K562 (cell line): ENCODE results near the gene PDGFD. TPM values are rescaled to one million over a fixed set of nuclear protein-coding genes. Genes with fewer than 3 reads are reported as not detected.

Source experiments
- ATAC-seq: fragments of 200-7000 bp; cut with Tn5 transposase; 3 replicates; pipeline ENCODE4 v1.9.1; 2020; ENCODE audit warnings: moderate library complexity
- BruUV-seq: library from RNA; stranded (reverse); fragments of 400-500 nt; replicated peaks from 2 replicates; lab custom pipeline; 2021; lab: Mats Ljungman, UMichigan
- CTCF ChIA-PET: fragments of 300-600 bp; formaldehyde crosslinking; extraction: SDS; loops from one replicate; lab custom pipeline; 2021; ENCODE audit warnings: low intra/inter-chr PET ratio; lab: Yijun Ruan, JAX
- POLR2A ChIA-PET: fragments of 300-600, 350-650 bp; sonication (Branson Sonifier 250); formaldehyde crosslinking; extraction: SDS; loops from one replicate; lab custom pipeline; 2021; ENCODE audit warnings: antibody characterized with exemption, inconsistent platforms; lab: Yijun Ruan, JAX
- DNase-seq, 4 experiments: peaks; one replicate each; pipeline versions ENCODE4 v3.0.0 to v3.0.0-alpha.2; 2011 to 2018; ENCODE audit warnings: low spot score in 3 of 4, mixed read lengths in 3 of 4; ENCODE audit errors: extremely low read depth in 1 of 4
- FAIRE-seq: peaks from 2 replicates; lab custom pipeline; 2011; peaks lifted over from hg19 to GRCh38; lab: Jason Lieb, UNC
- H2AFZ ChIP-seq: 2 replicates; pipeline ENCODE4 v1.6.0; 2011; ENCODE audit warnings: low read depth, low read length, control low read depth, inconsistent platforms
- H3K27ac ChIP-seq: fragments of 200-600 bp; 3 replicates; pipeline ENCODE4 v1.8.0; 2011; ENCODE audit warnings: low read depth, mild to moderate bottlenecking, control low read depth, inconsistent platforms, low read length, moderate library complexity, mixed read lengths; ENCODE audit errors: extremely low read depth
- H3K27me3 ChIP-seq, 2 experiments: fragments of 300-600 bp in 1 of 2; 2 replicates in 1 of 2; 3 replicates in 1 of 2; pipeline versions ENCODE4 v1.6.0 to v1.8.0; 2011; ENCODE audit warnings: inconsistent platforms in 2 of 2, low read length in 2 of 2, mild to moderate bottlenecking in 1 of 2, mixed read lengths in 1 of 2, moderate library complexity in 1 of 2; ENCODE audit not compliant: control insufficient read depth in 2 of 2, insufficient read depth in 2 of 2
- H3K36me3 ChIP-seq: fragments of 300-600 bp; 3 replicates; pipeline ENCODE4 v1.8.0; 2011; ENCODE audit warnings: mild to moderate bottlenecking, low read length, inconsistent platforms; ENCODE audit not compliant: control insufficient read depth, insufficient read depth
- H3K4me1 ChIP-seq, 2 experiments: fragments of 200-600 bp in 1 of 2; replicated peaks in 1 of 2; 2 replicates in 1 of 2; 3 replicates in 1 of 2; pipeline versions ENCODE4 v1.5.1 to v1.8.0; 2011; ENCODE audit warnings: inconsistent platforms in 2 of 2, low read length in 2 of 2, mild to moderate bottlenecking in 1 of 2, mixed read lengths in 1 of 2, moderate library complexity in 1 of 2; ENCODE audit not compliant: control insufficient read depth in 2 of 2, insufficient read depth in 2 of 2
- H3K4me2 ChIP-seq: 2 replicates; pipeline ENCODE4 v1.6.1; 2011; ENCODE audit warnings: low read length, control low read depth, inconsistent platforms, mixed read lengths; ENCODE audit not compliant: insufficient read depth
- H3K4me3 ChIP-seq: fragments of 200-600 bp; sonication (generic), shearing (Covaris generic); 2 replicates; pipeline ENCODE4 v1.5.1; 2016; ENCODE audit warnings: control low read depth, inconsistent platforms
- H3K79me2 ChIP-seq: fragments of 200-600 bp; 3 replicates; pipeline ENCODE4 v1.8.0; 2011; ENCODE audit warnings: low read length, inconsistent platforms; ENCODE audit not compliant: control insufficient read depth, insufficient read depth
- H3K9ac ChIP-seq, 2 experiments: 2 replicates each; pipeline versions ENCODE4 v1.6.0 to v1.6.1; 2011; ENCODE audit warnings: low read depth in 2 of 2, low read length in 2 of 2, control low read depth in 1 of 2, inconsistent platforms in 1 of 2, mild to moderate bottlenecking in 1 of 2, mixed read lengths in 1 of 2; ENCODE audit not compliant: insufficient read depth in 1 of 2
- H3K9me1 ChIP-seq: one replicate; pipeline ENCODE4 v1.6.0; 2011; ENCODE audit warnings: inconsistent platforms, mild to moderate bottlenecking, low read length, moderate library complexity; ENCODE audit not compliant: control insufficient read depth, insufficient read depth
- H3K9me3 ChIP-seq: replicated peaks from 2 replicates; pipeline ENCODE4 v1.5.1; 2011; ENCODE audit warnings: low read depth, low read length, inconsistent platforms; ENCODE audit not compliant: control insufficient read depth, insufficient read depth
- H4K20me1 ChIP-seq: replicated peaks from 2 replicates; pipeline ENCODE4 v1.6.1; 2011; ENCODE audit warnings: low read length, inconsistent platforms, mixed read lengths; ENCODE audit not compliant: control insufficient read depth, insufficient read depth
- HSF4 ChIP-seq: fragments of 250-450 bp; sonication (Bioruptor Pico); IDR thresholded peaks from 2 replicates; pipeline ENCODE4 v2.1.2; 2022; ENCODE audit warnings: mild to moderate bottlenecking, moderate library complexity, borderline replicate concordance
- MCM5 ChIP-seq: fragments of 450-650 bp; IDR thresholded peaks from 2 replicates; pipeline ENCODE4 v1.6.1; 2016; ENCODE audit warnings: low read depth
- RAD21 ChIP-seq, 2 experiments: fragments of 250-450 bp in 1 of 2; fragments of 450-650 bp in 1 of 2; sonication (Bioruptor Pico) in 1 of 2; formaldehyde crosslinking in 1 of 2; IDR thresholded peaks in 1 of 2; conservative IDR thresholded peaks in 1 of 2; 2 replicates each; pipeline versions ENCODE4 v1.4.0 to v1.8.0; 2020 to 2022; ENCODE audit warnings: mild to moderate bottlenecking in 2 of 2, moderate library complexity in 1 of 2
- RCOR1 ChIP-seq, 2 experiments: IDR thresholded peaks; 2 replicates each; pipeline ENCODE4 v1.6.1; 2012; ENCODE audit warnings: low read depth in 2 of 2, low read length in 2 of 2, borderline replicate concordance in 1 of 2, improper control_type of control experiment in 1 of 2
- SIRT6 ChIP-seq: IDR thresholded peaks from one replicate; pipeline ENCODE4 v1.6.1; 2012; ENCODE audit warnings: low read depth, mild to moderate bottlenecking, control low read depth, inconsistent platforms, low read length, moderate library complexity
- ZC3H11A ChIP-seq: IDR thresholded peaks from 2 replicates; pipeline ENCODE4 v1.6.1; 2012; ENCODE audit warnings: low read depth, low read length, improper control_type of control experiment
- ZNF740 ChIP-seq, 3 experiments: fragments of 200-800 bp in 1 of 3; sonication (Bioruptor generic) in 1 of 3; sonication (generic) in 1 of 3; formaldehyde crosslinking in 1 of 3; IDR thresholded peaks; 2 replicates each; pipeline versions ENCODE4 v1.6.1 to v1.8.0; 2016 to 2022; ENCODE audit warnings: mild to moderate bottlenecking in 2 of 3, missing compliant biosample characterization in 2 of 3, missing genetic modification characterization in 2 of 3, missing genetic modification reagents in 1 of 3
- WGBS: fragments of 100-300 bp; shearing (Covaris generic); methylation state at CpG from one replicate; pipeline ENCODE4 v1.1.6; 2016; ENCODE audit warnings: low coverage, mixed read lengths; ENCODE audit not compliant: insufficient coverage; ENCODE audit errors: missing lambda C conversion rate; 5-methylcytosine and 5-hydroxymethylcytosine counted together
- in situ Hi-C: fragments of 300-500 bp; cut with MboI; formaldehyde crosslinking; loops from 4 replicates; pipeline ENCODE4 v1.15.0; 2018; ENCODE audit warnings: inconsistent platforms, mixed read lengths
- intact Hi-C: fragments of 100-400 bp; cut with micrococcal nuclease; formaldehyde crosslinking; loops from 2 replicates; pipeline ENCODE4 v1.14.2; 2022
- polyA plus RNA-seq, 8 experiments: library from polyadenylated mRNA; depleted of rRNA in 4 of 8; stranded (reverse) in 5 of 8; unstranded in 3 of 8; fragments of >200 nt; fragmentation: Nextera tagmentation in 2 of 8; fragmentation: Illumina TruSeq in 1 of 8; extraction: Ambion mirVana in 2 of 8; extraction: Trizol in 1 of 8; gene quantifications; 2 replicates each; pipeline versions ENCODE4 v1.2.1 to v1.2.3, GENCODE V29; 2011 to 2014; ENCODE audit warnings: inconsistent platforms in 1 of 8, missing spikeins in 1 of 8
- total RNA-seq, 7 experiments: library from RNA; depleted of rRNA in 6 of 7; stranded (reverse); fragments of >200 nt in 6 of 7; fragmentation: Illumina TruSeq in 2 of 7; extraction: Trizol in 2 of 7; gene quantifications; 2 replicates each; pipeline versions ENCODE4 v1.2.1 to v1.2.3, GENCODE V29; 2011 to 2021; ENCODE audit warnings: low replicate concordance in 1 of 7

Gene PDGFD
- total and polyA plus RNA-seq, 9 of the 15 experiments (the other 6 are each of a cell fraction or from before 2014, with no cell fraction given), result 0.11 TPM; not detected in 8

GRCh38 chr11:103920933-103921332, 243.0 kb downstream of the PDGFD start:
- TF ChIP-seq HSF4 (CRISPR knock-in tag) (no peak), RAD21 (CRISPR knock-in tag; conservative IDR thresholded peaks at IDR 0.05 in 1 of 2, IDR thresholded peaks at IDR 0.05 in 1 of 2) (0 out of 4 replicates have a peak, but pooled peaks of 1 of the 2 experiments have one; percentile 12)
- TF ChIP-seq, all 486 proteins: peak for 1
- no peaks in the 10 kb centered on the region for H4K20me1 ChIP-seq
- H3K9ac ChIP-seq, result no peak overlapping the region
- ATAC-seq, result no peak
- CTCF ChIA-PET, result no interaction called here
- H3K9me1 ChIP-seq, result no peaks in the 10 kb centered on the region
- H3K36me3 ChIP-seq, result no peaks in the 10 kb centered on the region
- H3K4me2 ChIP-seq, result no peak overlapping the region
- H2AFZ ChIP-seq, result no peak overlapping the region
- POLR2A ChIA-PET, result no interaction called here
- in situ Hi-C loops (no loop called here), intact Hi-C loops (no loop called here)
- no peaks in the 10 kb centered on the region for H3K27me3 ChIP-seq
- no peaks in the 10 kb centered on the region for H3K9me3 ChIP-seq
- DNase-seq, result no peak
- no peak overlapping the region for H3K27ac ChIP-seq
- no peaks in the 10 kb centered on the region for H3K4me1 ChIP-seq
- H3K79me2 ChIP-seq, result no peaks in the 10 kb centered on the region
- no peak overlapping the region for H3K4me3 ChIP-seq
- no TSS peak for BruUV-seq
- no peak for FAIRE-seq

- DNase-seq, result no peak
- no peak for ATAC-seq
- H4K20me1 ChIP-seq, result no peaks in the 10 kb centered on the region
- intact Hi-C loops, result no loop called here
- WGBS, result 8% methylated on average over 1 of the region's 1 CpG
- in situ Hi-C loops, result no loop called here
- no peaks in the 10 kb centered on the region for H3K9me1 ChIP-seq
- no peak for FAIRE-seq
- no peak overlapping the region for H3K27ac ChIP-seq
- BruUV-seq, result no TSS peak
- no peak overlapping the region for H3K9ac ChIP-seq
- H3K36me3 ChIP-seq, result no peaks in the 10 kb centered on the region
- H3K9me3 ChIP-seq, result no peaks in the 10 kb centered on the region
- POLR2A ChIA-PET, result no interaction called here
- H3K4me2 ChIP-seq, result no peak overlapping the region
- H3K79me2 ChIP-seq, result no peaks in the 10 kb centered on the region
- H3K27me3 ChIP-seq, result no peaks in the 10 kb centered on the region
- CTCF ChIA-PET, result no interaction called here
- no peaks in the 10 kb centered on the region for H3K4me1 ChIP-seq
- no peak overlapping the region for H2AFZ ChIP-seq
- H3K4me3 ChIP-seq, result no peak overlapping the region
- TF ChIP-seq ZC3H11A, result no peak
- no peak for TF ChIP-seq MCM5
- TF ChIP-seq SIRT6, result no peak
- TF ChIP-seq ZNF740 (CRISPR knock-in tag; IDR thresholded peaks at IDR 0.05), result no peak
- TF ChIP-seq ZNF740 (tag; IDR thresholded peaks at IDR 0.05), result no peak
- TF ChIP-seq RCOR1 (IDR thresholded peaks at IDR 0.05; ENCODE audit: borderline replicate concordance in 1 of 2, low read depth in 2 of 2, low read length in 2 of 2), result no peak
Observed at GRCh38 chr11:103920449-103920848, 243.5 kb downstream of the PDGFD start.
